Measurements from ENCODE around the gene HEXIM1.

HEXIM1 gene

GRCh38 chr17:45147581-45148182 is 593 bp upstream of the HEXIM1 start:
- peak; percentile 97 for DNase-seq

GRCh38 chr17:45149037-45149668 is 878 bp downstream of the HEXIM1 start:
- DNase-seq = peak; percentile 77

GRCh38 chr17:45149669-45150664 is 1.7 kb downstream of the HEXIM1 start:
- peak; percentile 34 for DNase-seq

GRCh38 chr17:45150911-45151809 is 2.9 kb downstream of the HEXIM1 start:
- DNase-seq = no peak

- DNase-seq = no peak
Observed at GRCh38 chr17:45155029-45155428, 6.8 kb downstream of the HEXIM1 start.

GRCh38 chr17:45155483-45155882 is 7.2 kb downstream of the HEXIM1 start:
- DNase-seq = no peak

- DNase-seq = no peak
Observed at GRCh38 chr17:45156242-45156641, 8.0 kb downstream of the HEXIM1 start.

- DNase-seq = peak; percentile 56
Observed at GRCh38 chr17:45160447-45161287, 12.4 kb downstream of the HEXIM1 start.

GRCh38 chr17:45161288-45162024 is 13.2 kb downstream of the HEXIM1 start, which contains the start of gene HEXIM2:
TSS of gene HEXIM2 (plus strand) at chr17:45161875. CDS start at chr17:45162794, 919 bp downstream.
- DNase-seq = peak; percentile 100

GRCh38 chr17:45162025-45162687 is 13.9 kb downstream of the HEXIM1 start:
- no peak for DNase-seq

- no peak for DNase-seq
Observed at GRCh38 chr17:45164734-45165269, 16.5 kb downstream of the HEXIM1 start.

GRCh38 chr17:45168991-45169752 is 20.9 kb downstream of the HEXIM1 start:
- DNase-seq = no peak

GRCh38 chr17:45170280-45170930 is 22.1 kb downstream of the HEXIM1 start:
- no peak for DNase-seq

GRCh38 chr17:45170931-45171337 is 22.7 kb downstream of the HEXIM1 start:
- DNase-seq = no peak

- DNase-seq = peak; percentile 57
Observed at GRCh38 chr17:45171338-45172231, 23.3 kb downstream of the HEXIM1 start.

- no peak for DNase-seq
Observed at GRCh38 chr17:45172232-45172540, 23.9 kb downstream of the HEXIM1 start.

- peak; percentile 67 for DNase-seq
Observed at GRCh38 chr17:45172541-45173286, 24.4 kb downstream of the HEXIM1 start.

Data from NCI-H2227 treated with DMSO at 0.1 percent for 48 hours (cell line).